Measurements from ENCODE around the gene UNC80. TPM values are rescaled to one million over a fixed set of nuclear protein-coding genes. Genes with fewer than 3 reads are reported as not detected.

UNC80 gene
- polyA plus RNA-seq, 1 donor (not counting 4 experiments of a cell fraction or from before 2014, with no cell fraction given), result 0.13 TPM

DNA sequence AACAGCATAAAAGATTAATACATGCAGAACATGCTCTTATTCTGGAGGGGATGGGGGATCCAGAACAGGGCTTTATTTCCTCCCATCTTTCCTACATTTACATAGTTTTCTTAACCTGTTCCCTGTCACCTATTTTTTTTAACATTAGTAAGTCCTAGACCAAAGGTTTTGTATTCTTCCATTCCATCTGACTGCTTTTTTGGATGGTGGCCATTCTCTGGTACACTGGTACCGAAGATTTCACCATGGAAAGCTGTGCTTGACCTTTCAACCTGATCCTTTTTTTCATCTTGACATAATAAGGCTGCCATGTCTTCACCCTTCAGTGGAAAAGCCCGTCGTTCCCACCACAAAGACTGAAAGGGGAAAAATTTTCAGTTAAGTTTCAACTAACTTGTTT, 251.2 kb downstream of the UNC80 start:
- Histone ChIP-seq H3K79me2 (ENCODE audit: control insufficient read depth, insufficient read depth, low read length) (no peaks in the 10 kb centered on the region), H3K36me3 (ENCODE audit: control insufficient read depth in 2 of 2, extremely low read depth in 1 of 2, insufficient read depth in 2 of 2, low read length in 2 of 2) (peaks cover 5 to 10% of the 10 kb centered on the region in 2 experiments)
- FAIRE-seq, result no peak

GRCh38 chr2:210027608-210028007, 256.0 kb downstream of the UNC80 start:
- Histone ChIP-seq H2AFZ (ENCODE audit: control insufficient read depth, low read length) (no peak overlapping the region), H3K4me3 (ENCODE audit: control insufficient read depth in 2 of 3, extremely low read depth in 1 of 3, insufficient read depth in 2 of 3, low read depth in 1 of 3, low read length in 3 of 3) (no peak overlapping the region), H3K27me3 (ENCODE audit: control insufficient read depth, extremely low read depth, insufficient read depth, low read length) (no peaks in the 10 kb centered on the region), H3K79me2 (ENCODE audit: control insufficient read depth, insufficient read depth, low read length) (no peaks in the 10 kb centered on the region), H4K20me1 (ENCODE audit: control insufficient read depth, extremely low read depth, insufficient read depth, low read length) (no peaks in the 10 kb centered on the region), H3K27ac (ENCODE audit: control insufficient read depth, insufficient read depth, low read length) (no peak overlapping the region), H3K4me2 (ENCODE audit: control insufficient read depth, extremely low read depth, insufficient read depth, low read depth, low read length) (no peak overlapping the region), H3K36me3 (ENCODE audit: control insufficient read depth in 2 of 2, extremely low read depth in 1 of 2, insufficient read depth in 2 of 2, low read length in 2 of 2) (peaks cover 2 to 3% of the 10 kb centered on the region in 2 experiments), H3K9ac (ENCODE audit: control insufficient read depth, extremely low read depth, insufficient read depth, low read length) (no peak overlapping the region), H3K4me1 (ENCODE audit: control insufficient read depth, extremely low read depth, insufficient read depth, low read length) (no peaks in the 10 kb centered on the region), H3K9me3 (ENCODE audit: control insufficient read depth, low read depth, low read length) (no peaks in the 10 kb centered on the region), H3K9me1 (ENCODE audit: control insufficient read depth, extremely low read depth, insufficient read depth, low read length) (no peaks in the 10 kb centered on the region)
- DNase-seq (ENCODE audit: low read depth, low spot score) (no peak), FAIRE-seq (no peak)
- TF ChIP-seq CTCF (optimal IDR thresholded peaks at IDR 0.05 in 1 of 3, IDR thresholded peaks at IDR 0.05 in 1 of 3, conservative IDR thresholded peaks at IDR 0.05 in 1 of 3; ENCODE audit: extremely low read depth in 1 of 3, insufficient read depth in 2 of 3, low read length in 3 of 3) (no peak), EZH2 (IDR thresholded peaks at IDR 0.05; ENCODE audit: low read length) (no peak)
- dilution Hi-C loops (cut with MboI; ENCODE audit: extremely low pct_ligation_motif_present, low sequenced_read_pairs), result no loop called here

More for the DNA sequence above, 251.2 kb downstream of the UNC80 start:
- H4K20me1 ChIP-seq (ENCODE audit: control insufficient read depth, extremely low read depth, insufficient read depth, low read length), result no peaks in the 10 kb centered on the region
- no peaks in the 10 kb centered on the region for H3K9me1 ChIP-seq (ENCODE audit: control insufficient read depth, extremely low read depth, insufficient read depth, low read length)
- H3K27ac ChIP-seq (ENCODE audit: control insufficient read depth, insufficient read depth, low read length), result no peak overlapping the region
- no peaks in the 10 kb centered on the region for H3K9me3 ChIP-seq (ENCODE audit: control insufficient read depth, low read depth, low read length)
- H3K27me3 ChIP-seq (ENCODE audit: control insufficient read depth, extremely low read depth, insufficient read depth, low read length), result no peaks in the 10 kb centered on the region
- no peak for DNase-seq (ENCODE audit: low read depth, low spot score)
- no peak for TF ChIP-seq CTCF (optimal IDR thresholded peaks at IDR 0.05 in 1 of 3, IDR thresholded peaks at IDR 0.05 in 1 of 3, conservative IDR thresholded peaks at IDR 0.05 in 1 of 3; ENCODE audit: extremely low read depth in 1 of 3, insufficient read depth in 2 of 3, low read length in 3 of 3)
- TF ChIP-seq EZH2 (IDR thresholded peaks at IDR 0.05; ENCODE audit: low read length), result no peak
- no peak overlapping the region for H3K9ac ChIP-seq (ENCODE audit: control insufficient read depth, extremely low read depth, insufficient read depth, low read length)
- no peak overlapping the region for H3K4me2 ChIP-seq (ENCODE audit: control insufficient read depth, extremely low read depth, insufficient read depth, low read depth, low read length)
- H3K4me1 ChIP-seq (ENCODE audit: control insufficient read depth, extremely low read depth, insufficient read depth, low read length), result no peaks in the 10 kb centered on the region
- no peak overlapping the region for H3K4me3 ChIP-seq (ENCODE audit: control insufficient read depth in 2 of 3, extremely low read depth in 1 of 3, insufficient read depth in 2 of 3, low read depth in 1 of 3, low read length in 3 of 3)
- no peak overlapping the region for H2AFZ ChIP-seq (ENCODE audit: control insufficient read depth, low read length)
- dilution Hi-C loops (cut with MboI; ENCODE audit: extremely low pct_ligation_motif_present, low sequenced_read_pairs), result no loop called here

All from keratinocyte (primary cell).